Stimulated activated CD4-positive, alpha-beta T cell treated with anti-CD3 and anti-CD28 coated beads, Interleukin-1b, Interleukin-23, amount 100 ng/mL, for 4 hours (primary cell): ENCODE results near the gene SMARCA2.
A peak's percentile ranks its signal among the peaks of the same experiment; 100 is the strongest.

Experiments used
- DNase-seq, 2 donors: peaks; one replicate each; pipeline ENCODE4 v3.0.0-alpha.2; 2020; ENCODE audit warnings: low read depth in 2 of 2

Gene SMARCA2

DNA sequence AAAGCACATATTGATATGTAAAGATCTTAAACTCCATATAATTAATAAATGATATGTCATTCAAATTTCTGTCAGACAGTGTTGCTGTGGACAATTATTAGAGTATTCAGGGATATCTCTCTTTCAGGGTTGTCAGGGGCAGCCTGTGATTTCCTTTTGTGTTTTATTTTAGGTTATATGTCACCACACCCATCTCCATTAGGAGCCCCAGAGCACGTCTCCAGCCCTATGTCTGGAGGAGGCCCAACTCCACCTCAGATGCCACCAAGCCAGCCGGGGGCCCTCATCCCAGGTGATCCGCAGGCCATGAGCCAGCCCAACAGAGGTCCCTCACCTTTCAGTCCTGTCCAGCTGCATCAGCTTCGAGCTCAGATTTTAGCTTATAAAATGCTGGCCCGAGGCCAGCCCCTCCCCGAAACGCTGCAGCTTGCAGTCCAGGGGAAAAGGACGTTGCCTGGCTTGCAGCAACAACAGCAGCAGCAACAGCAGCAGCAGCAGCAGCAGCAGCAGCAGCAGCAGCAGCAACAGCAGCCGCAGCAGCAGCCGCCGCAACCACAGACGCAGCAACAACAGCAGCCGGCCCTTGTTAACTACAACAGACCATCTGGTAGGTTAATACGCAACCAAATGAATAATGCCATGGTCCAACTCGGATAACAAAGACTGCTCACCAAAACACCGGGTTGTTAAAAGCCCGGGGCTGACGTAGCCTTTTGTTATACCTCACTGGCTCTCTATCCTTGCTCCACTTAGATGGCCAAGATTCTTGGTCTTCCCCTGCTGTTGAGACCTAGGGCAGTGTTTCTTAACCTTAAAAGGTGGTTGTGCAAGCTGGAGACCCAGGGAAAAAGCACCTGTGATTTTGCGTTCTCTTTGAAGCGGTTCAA is 24.4 kb downstream of the SMARCA2 start:
- no peak for DNase-seq

DNA sequence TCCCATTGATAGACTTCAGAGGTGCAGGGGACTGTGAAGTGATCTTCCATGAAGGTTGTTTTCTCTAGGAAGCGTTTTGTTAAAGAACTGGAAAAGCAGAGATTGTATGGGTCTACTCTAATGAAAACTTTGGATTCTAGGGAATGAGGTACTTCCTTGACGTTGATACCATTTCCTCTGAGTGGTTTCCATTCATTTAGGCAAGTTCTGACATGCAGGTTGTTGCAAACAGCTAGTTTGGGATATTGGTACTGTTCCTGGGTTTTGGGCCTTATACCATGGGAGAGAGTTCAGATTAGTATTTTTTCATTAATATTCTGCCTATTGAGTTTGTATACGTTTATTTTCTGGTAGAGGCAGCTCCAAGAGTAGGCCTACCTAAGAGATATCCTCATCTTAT is 25.7 kb downstream of the SMARCA2 start:
- DNase-seq = no peak

DNA sequence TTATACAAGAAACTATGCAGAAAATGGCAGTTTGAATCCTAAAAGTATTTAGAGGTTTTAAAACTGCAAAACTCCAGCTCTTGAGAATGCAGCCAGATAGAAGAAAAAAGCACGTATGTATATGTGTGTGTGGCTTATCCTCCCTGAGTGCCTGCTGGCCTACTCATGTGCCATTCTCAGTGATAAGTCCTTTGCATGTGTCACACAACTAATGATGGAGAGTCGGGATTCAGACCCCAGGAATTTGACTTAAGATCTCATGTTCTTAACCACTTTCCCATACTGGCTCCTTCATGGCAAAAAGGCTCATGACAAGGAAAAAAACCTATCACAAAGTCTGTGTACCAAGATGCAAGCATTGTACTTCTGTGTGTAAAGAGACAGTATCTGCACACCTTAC is 26.6 kb downstream of the SMARCA2 start:
- no peak for DNase-seq

DNA sequence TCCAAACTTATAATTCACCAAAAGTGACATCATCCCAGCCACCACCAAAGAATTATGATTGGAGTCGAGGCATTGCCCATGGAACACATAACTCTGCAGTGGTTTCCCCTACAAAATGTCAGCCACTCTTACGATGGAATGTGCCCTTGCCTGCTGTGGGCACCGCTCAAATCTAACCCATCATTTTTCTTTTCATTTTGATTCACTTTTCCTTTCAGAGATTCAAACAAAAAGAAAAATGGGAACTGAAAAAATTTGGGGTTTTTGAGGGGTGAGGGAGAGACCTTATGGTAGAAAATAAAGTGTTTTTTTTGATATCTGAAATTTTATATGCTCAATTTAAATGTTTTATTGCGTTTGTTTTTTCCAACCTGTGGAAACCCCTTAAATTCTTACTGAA is 28.1 kb downstream of the SMARCA2 start:
- DNase-seq = no peak

DNA sequence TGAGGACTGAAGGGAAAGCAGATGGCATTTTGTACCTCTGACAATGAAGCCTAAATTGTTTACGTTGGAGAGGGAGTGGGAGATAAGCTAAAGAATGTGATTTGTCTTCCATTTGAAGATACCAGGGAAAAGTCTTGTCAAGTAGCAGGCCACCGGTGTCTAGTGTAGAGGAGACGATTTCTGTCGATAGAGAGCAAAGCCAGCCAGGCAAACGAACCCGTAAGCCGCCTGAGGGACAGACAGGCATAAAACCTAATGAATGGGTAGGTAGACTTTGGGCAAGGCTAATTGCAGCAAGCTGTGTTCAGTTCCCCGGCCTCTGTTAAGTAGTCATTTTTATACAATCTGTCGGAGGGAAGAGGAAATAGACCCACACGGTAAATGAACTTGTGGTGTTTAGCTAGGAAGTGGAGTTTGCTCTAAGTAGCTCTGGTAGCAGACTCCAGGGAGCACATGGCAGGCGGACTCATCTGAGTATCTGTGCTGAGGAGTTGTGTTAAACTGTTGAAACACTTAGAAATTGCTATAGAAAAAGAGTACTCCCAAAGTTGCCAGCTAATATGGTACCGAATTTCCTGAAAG is 28.8 kb downstream of the SMARCA2 start:
- no peak for DNase-seq

DNA sequence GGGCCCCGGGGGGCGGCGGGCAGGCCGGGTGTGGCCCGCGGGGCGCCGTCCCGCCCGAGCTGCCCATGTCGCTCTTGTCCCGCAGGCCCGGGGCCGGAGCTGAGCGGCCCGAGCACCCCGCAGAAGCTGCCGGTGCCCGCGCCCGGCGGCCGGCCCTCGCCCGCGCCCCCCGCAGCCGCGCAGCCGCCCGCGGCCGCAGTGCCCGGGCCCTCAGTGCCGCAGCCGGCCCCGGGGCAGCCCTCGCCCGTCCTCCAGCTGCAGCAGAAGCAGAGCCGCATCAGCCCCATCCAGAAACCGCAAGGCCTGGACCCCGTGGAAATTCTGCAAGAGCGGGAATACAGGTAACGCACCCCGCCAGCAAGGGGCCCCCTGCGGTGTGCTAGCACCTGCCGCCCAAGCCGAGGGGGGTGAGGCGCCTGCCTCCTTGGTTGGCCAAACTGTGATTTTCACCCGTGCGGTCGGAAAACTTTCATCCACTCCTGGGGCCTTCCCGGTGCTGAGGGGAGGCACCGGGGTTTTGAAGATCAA is 32.1 kb downstream of the SMARCA2 start:
- no peak for DNase-seq

DNA sequence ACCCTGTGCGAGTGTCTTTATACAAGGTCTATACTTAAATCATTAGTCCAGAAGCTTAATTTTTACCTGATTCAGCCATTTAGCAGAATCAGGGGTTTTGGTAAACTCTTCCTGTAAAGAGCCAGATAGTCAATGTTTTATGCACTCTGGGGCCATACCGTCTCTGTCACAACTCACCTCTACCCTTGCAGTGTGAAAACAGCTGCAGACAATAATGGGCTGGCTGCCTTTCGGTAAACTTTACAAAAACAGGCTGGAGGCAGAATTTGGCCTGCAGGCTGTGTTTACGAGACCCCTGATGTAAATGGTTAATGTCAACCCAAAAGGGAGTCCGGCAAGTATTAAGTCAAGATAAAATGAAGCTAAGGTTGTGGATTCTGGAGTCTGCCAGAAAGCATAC is 32.8 kb downstream of the SMARCA2 start:
- no peak for DNase-seq

DNA sequence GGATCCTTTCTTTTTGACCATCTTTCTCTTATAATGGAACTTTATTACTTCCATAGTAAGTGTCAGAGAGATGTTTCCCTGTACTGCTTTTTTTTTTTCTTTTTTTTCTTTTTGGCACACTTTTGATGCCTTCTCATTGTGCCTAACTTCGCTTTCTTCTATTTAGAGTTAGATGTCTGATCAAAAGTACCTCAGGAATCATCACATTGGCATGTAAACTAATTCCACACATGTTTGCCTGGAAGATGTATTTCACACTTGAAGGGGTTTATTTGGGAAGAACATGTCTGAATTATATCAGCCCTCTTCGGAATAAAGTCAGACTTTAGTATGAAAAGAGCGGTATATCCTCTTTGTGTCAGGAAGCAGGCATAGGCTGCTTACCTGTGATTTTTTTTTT is 35.1 kb downstream of the SMARCA2 start:
- no peak for DNase-seq

DNA sequence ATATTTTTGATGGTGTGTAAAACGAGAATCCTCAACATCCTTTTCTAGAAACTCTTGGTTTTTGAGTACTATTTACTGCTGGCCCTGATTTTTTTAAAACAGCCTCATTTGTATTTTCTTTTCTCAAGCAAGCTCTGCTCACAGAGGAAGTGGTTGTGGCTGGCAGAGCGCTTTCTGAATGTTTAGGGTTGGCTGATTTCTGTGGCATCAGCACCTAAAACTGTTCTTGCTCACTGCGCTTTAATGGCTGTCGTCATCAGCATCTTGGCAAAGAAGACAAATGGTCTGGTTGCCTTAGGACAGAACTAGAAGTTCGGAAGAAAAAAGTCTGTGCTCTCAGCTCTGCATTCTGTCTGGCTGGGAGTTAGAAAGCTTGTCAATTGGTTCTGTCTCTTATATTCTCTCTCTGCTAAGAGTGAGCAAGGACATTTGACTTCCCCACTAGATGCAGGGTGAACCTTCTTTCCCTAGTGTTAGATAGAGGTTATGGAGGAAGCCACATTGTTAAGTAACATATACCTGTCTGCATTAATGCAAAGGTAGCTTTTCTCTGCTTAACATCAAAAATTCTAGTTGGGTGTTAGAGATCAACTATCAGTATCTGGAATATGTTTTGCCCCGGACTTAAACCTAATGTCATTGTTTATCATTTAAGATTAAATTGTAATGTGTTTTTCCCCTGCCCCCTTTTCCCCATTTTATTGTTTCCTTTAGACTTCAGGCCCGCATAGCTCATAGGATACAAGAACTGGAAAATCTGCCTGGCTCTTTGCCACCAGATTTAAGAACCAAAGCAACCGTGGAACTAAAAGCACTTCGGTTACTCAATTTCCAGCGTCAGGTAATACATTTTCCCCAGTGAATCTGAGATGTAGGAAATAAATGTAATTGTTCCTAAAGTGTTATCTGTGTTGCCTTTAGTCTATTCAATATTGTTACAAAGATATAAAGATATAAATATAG is 39.0 kb downstream of the SMARCA2 start:
- peak; percentile 15 to 29 for DNase-seq

DNA sequence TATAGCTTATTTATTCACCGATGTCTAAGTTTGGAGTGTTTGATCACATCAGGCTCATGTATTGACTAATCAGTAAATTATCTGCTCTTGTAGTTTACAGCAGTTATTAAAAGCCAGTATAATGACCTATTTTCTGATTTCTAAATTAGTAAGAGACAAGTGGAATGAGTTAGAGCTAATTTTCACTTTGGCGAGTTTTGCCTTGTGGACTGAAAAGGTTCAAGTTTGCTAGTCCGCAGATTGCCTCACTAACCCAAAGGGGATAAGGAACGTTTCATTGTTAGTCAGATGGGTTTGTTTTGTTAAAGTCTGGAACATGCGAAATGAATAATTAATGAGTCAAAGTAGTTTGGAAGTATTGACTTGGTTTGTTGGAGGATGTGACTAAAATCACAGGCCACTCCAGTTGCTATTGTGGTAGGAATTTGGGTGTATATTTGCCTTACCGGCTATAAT is 40.1 kb downstream of the SMARCA2 start:
- no peak for DNase-seq

DNA sequence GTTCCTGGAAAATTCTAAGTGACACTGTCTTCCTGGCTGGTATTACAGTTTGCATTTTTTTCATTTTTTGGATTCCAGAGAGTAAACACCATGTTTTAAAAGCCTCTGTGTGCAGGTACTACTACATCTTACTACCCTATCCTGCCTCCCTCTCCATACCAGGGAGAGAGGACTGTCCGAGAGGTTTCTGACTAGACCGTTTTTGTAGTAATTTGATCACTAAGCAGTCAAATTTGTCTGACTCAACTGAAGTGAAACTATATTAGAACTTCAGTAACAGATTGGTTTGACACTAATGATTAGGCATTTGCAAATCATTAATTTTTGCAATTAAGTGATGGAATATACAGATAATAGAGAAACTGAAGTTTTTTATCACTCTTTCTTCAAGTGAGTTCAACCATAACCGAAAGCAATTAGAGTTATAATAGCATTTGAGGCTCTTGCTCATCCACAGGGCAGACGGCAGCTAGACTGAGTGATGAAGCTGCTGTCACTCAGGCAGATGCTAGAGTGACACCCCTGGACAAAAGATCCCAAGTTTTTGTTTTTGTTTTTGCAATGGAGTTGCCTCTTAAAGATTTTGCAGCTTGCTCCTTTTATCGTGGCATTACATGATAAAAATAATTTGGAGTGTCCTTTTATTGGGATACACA is 44.3 kb downstream of the SMARCA2 start:
- DNase-seq = no peak

DNA sequence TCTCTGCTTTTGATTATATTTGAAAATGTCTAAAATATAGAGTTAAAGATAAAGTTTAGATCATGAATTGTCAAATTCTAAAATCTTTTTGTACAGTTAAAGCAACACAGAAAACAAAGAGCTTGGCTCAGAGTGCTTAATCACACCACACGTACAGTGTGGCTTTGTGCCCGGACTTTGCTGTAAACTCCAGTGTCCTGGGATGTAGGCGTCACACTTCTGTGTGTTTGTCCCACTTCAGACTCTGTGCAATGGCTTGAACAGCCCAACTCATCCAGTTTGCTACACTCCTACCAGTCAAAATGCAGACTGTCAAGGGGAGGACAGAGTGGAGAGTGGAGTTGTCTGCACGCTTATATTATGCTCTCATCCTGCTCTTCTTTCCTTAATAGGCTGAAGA is 45.3 kb downstream of the SMARCA2 start:
- no peak for DNase-seq

DNA sequence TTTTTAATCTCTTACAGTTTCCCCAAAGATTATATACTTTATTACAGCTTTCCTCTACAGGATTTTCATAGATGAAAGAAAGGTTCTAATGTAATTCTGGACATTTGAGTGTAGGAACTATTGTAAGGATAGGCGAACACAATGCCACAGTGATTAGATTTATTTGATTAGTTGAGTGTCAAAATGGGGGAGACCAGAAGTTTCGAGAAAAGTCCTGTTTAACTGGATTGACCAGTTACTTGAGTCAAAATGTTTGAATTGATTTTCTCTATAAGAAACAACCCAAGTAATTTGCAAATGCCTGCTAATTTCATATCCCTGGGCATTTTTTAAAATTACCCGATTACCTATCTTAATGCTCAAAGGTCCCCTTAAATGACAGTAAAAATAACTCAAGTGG is 50.6 kb downstream of the SMARCA2 start:
- DNase-seq = no peak

DNA sequence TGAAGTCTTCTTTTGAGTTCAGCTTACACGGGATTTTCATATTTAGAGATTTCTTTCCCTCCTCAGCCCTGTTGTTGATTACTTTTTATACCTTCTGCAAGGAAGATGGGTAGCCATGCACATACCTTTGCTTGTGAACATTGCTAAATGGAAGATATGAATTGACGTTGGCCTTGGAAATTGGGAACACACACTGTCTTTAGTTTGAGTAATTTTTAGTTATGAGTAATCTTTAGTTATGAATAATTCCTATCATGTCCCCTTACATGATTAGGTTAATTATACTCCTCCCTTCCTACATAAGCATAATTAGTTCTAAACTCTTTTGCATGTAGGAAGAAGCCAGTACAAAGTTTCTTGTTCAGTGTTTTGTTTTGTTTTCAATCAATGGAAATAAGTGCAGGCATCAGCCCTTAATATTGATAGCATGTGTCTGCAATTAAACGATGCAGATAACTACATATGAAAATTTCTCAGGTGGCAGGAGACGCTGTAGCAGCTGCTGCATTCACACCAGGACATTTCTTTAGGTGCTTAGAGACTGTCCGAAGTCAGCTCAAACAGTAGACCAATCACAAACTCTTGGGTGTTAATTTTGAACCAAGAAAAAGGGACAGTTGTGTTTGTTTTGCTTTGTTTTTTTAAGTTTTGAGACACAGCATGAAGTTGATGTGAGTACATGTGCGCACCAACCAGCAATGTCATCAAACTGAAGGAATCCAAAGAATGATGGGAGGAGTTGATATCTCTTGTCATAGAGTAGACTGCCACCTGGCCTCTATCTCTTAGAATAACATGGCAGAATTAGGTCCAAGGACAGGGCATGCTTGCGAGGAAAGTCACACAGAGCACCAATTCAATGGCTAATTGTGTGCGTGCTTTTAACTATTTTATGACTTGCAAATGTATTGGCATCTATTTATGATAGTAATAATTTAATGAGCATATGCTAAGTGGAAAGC is 51.4 kb downstream of the SMARCA2 start:
- DNase-seq = no peak

DNA sequence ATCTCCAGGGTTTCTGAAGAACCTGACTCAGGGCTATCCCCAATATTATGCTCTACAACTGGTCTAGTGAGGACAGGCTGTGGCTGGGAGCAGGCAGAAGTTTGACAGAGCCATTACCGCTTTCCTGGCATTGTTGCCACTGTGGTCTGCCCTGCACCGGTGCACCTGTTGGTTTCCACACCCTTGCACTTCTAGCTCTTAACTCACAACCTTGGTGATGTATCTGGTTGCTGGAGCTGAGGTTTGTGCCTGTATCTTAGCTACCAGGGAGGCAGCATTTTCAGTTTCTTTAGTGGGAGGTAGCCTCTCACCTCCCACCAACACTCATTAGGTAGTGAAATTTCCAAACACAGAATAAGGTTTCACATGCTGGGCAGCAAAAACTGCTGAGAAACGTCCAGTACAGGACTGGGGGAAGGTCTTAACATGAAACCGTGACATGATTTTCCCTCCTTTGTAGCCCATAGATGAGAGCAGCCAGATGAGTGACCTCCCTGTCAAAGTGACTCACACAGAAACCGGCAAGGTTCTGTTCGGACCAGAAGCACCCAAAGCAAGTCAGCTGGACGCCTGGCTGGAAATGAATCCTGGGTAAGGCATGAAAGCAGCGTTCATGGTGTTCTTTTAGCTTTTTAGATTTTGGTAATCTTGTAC is 57.7 kb downstream of the SMARCA2 start:
- no peak for DNase-seq

DNA sequence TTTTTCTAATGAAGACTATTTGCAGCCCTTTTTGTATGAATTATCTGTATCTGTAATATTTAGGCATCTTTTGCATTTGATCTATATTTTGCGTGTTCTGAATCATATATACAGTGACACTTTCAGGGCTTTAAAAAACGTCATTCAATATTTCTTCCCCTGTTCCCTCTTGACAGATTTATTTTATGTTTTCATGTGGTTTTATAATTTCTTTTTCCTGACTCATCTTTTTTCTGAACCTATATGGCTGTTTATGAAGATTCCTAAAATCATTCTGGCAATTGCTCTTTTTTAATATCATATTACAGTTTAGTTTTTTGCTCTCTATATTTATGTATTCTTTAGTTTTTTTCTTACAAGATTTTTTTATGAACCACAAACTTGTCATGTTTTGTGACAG is 67.6 kb downstream of the SMARCA2 start:
- no peak for DNase-seq

DNA sequence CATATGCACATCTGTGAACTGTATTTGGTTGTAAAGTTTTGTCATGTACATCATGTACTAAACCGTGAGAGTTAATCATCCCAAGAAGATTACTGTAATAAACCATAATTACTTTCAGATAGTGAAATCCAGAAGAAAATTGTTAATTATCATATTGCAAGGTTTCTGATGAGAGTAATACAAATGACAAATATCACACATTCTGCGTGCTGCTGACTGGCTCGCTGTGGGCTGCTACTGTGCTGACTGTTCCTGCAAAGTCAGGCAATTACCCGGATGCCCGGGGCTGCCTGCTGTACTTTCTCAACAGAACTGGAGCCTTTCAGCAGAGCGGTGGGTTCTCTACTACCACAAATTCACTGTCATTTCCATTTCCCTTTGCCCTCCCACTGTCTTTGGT is 68.3 kb downstream of the SMARCA2 start:
- DNase-seq = no peak

DNA sequence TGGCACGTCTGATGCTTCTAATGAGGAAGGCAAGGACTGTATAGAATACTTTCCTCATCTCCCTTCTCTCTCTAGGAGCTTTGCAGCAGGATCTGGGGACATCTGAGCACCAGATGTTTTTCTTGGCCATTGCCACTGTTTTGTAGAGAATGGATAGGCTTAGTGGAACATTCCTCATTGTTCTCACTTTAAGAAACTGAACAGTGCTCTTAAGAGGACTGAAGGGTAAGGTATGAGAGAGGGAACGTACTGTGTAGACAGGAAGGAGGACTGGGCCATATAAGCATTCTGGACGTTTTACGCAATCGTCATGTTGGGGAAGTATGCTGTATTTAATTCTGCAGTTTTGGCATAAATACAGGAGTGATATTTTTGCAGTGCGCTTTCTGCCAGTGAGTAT is 70.6 kb downstream of the SMARCA2 start:
- DNase-seq = no peak

DNA sequence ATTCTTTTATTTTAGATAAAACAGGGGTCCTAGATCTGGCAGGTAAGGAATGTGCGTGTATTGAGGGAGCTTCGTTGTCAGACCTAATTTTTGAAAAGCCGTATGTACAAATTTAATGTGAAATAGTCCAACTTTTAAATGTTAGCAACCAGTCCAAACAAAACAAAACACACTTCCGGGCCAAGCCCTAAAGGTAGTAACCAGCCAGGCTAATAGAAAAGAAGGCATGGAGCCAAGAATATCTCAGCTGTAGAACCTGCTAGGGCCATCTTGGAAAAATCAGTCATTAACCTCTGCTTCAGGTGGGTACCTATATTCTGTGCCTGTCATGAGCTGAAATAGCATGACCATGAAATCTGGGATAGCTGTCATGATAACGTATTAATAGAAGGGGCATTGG is 71.0 kb downstream of the SMARCA2 start:
- no peak for DNase-seq

DNA sequence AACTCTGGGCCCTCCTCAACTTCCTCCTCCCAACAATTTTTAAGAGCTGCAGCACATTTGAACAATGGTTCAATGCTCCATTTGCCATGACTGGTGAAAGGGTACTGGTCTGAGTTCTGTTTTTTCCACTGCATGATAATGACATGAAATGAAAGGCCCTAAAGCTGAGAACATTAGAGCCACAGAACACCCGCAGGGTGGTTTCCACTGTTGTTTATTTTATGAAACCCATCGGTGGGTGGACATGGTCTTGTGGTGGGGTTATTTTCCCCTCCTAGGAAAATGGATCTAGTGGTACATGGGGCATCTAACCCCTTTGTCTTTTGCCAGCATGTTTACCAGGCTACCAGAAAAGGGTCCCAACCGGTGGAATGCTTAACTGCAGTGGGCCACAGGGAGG is 71.8 kb downstream of the SMARCA2 start:
- no peak for DNase-seq
